GM23338 (cell line): ENCODE data around the gene CDIPT. TPM values are rescaled to one million over a fixed set of nuclear protein-coding genes. Genes with fewer than 3 reads are reported as not detected.

Experiments
- ATAC-seq: fragments of 200-7000 bp; cut with Tn5 transposase; 3 replicates; pipeline ENCODE4 v1.9.1; 2020
- DNase-seq: peaks from one replicate; pipeline ENCODE4 v3.0.0-alpha.2; 2015; ENCODE audit warnings: low spot score
- H2AFZ ChIP-seq: fragments of 200-600 bp; sonication (generic); 2 replicates; pipeline ENCODE4 v1.8.0; 2016; ENCODE audit warnings: antibody characterized with exemption, mild to moderate bottlenecking, moderate library complexity
- H3F3A ChIP-seq: fragments of 200-600 bp; sonication (generic); replicated peaks from 2 replicates; pipeline ENCODE4 v1.8.0; 2017; ENCODE audit warnings: antibody characterized with exemption, mixed run types, low read depth
- H3K27ac ChIP-seq: fragments of 200-600 bp; sonication (generic); 2 replicates; pipeline ENCODE4 v1.6.1; 2016; ENCODE audit warnings: low read depth
- H3K27me3 ChIP-seq: fragments of 200-600 bp; sonication (generic); 2 replicates; pipeline ENCODE4 v1.8.0; 2016; ENCODE audit warnings: mild to moderate bottlenecking, mixed run types, moderate library complexity; ENCODE audit not compliant: insufficient read depth
- H3K36me3 ChIP-seq: fragments of 200-600 bp; sonication (generic); 2 replicates; pipeline ENCODE4 v1.8.0; 2016; ENCODE audit warnings: mild to moderate bottlenecking; ENCODE audit not compliant: insufficient read depth
- H3K4me1 ChIP-seq: fragments of 200-600 bp; sonication (generic); 2 replicates; pipeline ENCODE4 v1.8.0; 2016; ENCODE audit warnings: mild to moderate bottlenecking, moderate library complexity; ENCODE audit not compliant: insufficient read depth
- H3K4me2 ChIP-seq: fragments of 200-600 bp; sonication (generic); 2 replicates; pipeline ENCODE4 v1.7.1; 2017; ENCODE audit warnings: mixed run types
- H3K4me3 ChIP-seq: fragments of 200-600 bp; sonication (generic); 2 replicates; pipeline ENCODE4 v1.6.1; 2016; ENCODE audit warnings: mixed run types
- H3K79me2 ChIP-seq: fragments of 200-600 bp; sonication (generic); replicated peaks from 2 replicates; pipeline ENCODE4 v1.8.0; 2017; ENCODE audit warnings: mild to moderate bottlenecking; ENCODE audit not compliant: insufficient read depth
- H3K9me2 ChIP-seq: fragments of 200-600 bp; sonication (generic); 2 replicates; pipeline ENCODE4 v1.8.0; 2017; ENCODE audit not compliant: insufficient read depth
- H4K20me1 ChIP-seq: fragments of 200-600 bp; sonication (generic); replicated peaks from 2 replicates; pipeline ENCODE4 v1.8.0; 2017; ENCODE audit warnings: mild to moderate bottlenecking; ENCODE audit not compliant: insufficient read depth
- H3K27ac Mint-ChIP-seq: 2 replicates; pipeline ENCODE4 v1.8.0; 2020; ENCODE audit warnings: inconsistent platforms, mild to moderate bottlenecking, moderate library complexity, mixed read lengths
- H3K27me3 Mint-ChIP-seq: 3 replicates; pipeline ENCODE4 v1.8.0; 2022; ENCODE audit warnings: low read depth, mild to moderate bottlenecking, moderate library complexity, mixed read lengths, inconsistent platforms; ENCODE audit not compliant: insufficient read depth, poor library complexity
- H3K36me3 Mint-ChIP-seq: 3 replicates; pipeline ENCODE4 v1.8.0; 2021; ENCODE audit warnings: low read depth, mild to moderate bottlenecking, inconsistent platforms, moderate library complexity, mixed read lengths
- H3K4me1 Mint-ChIP-seq: 3 replicates; pipeline ENCODE4 v1.8.0; 2020; ENCODE audit warnings: mild to moderate bottlenecking, inconsistent platforms, mixed read lengths
- H3K4me3 Mint-ChIP-seq: 3 replicates; pipeline ENCODE4 v1.8.0; 2021; ENCODE audit warnings: moderate library complexity, mild to moderate bottlenecking, inconsistent platforms, mixed read lengths
- H3K9me3 Mint-ChIP-seq: 3 replicates; pipeline ENCODE4 v1.8.0; 2020; ENCODE audit warnings: moderate library complexity, mild to moderate bottlenecking, inconsistent platforms, mixed read lengths
- NANOG ChIP-seq: IDR thresholded peaks from 2 replicates; pipeline ENCODE4 v1.6.1; 2016; ENCODE audit warnings: antibody characterized with exemption, borderline replicate concordance
- POLR2AphosphoS5 ChIP-seq: IDR thresholded peaks from 2 replicates; pipeline ENCODE4 v1.6.1; 2016; ENCODE audit warnings: antibody characterized with exemption, low read depth
- ZNF462 ChIP-seq: fragments of 250-450 bp; sonication (Bioruptor Pico); IDR thresholded peaks from 2 replicates; pipeline ENCODE4 v1.5.0; 2020; ENCODE audit warnings: mild to moderate bottlenecking, moderate library complexity
- polyA plus RNA-seq: library from polyadenylated mRNA; unstranded; fragments of >200 nt; fragmentation: Nextera tagmentation; extraction: Ambion mirVana; gene quantifications from 2 replicates; pipeline ENCODE4 v1.2.1, GENCODE V29; 2016
- total RNA-seq: library from RNA; depleted of rRNA; stranded (reverse); fragments of >200 nt; shearing (Covaris generic); gene quantifications from 2 replicates; pipeline ENCODE4 v1.2.3, GENCODE V29; 2014
- TF ChIP-seq, protein P1 (sequence below), 2 experiments: fragments of 200-600 bp in 1 of 2; sonication (generic) in 1 of 2; conservative IDR thresholded peaks; 2 replicates each; pipeline versions ENCODE4 v1.5.1 to v1.6.1; 2016 to 2017; ENCODE audit warnings: antibody characterized with exemption in 2 of 2, low read depth in 2 of 2, mild to moderate bottlenecking in 2 of 2, moderate library complexity in 1 of 2

CDIPT gene
- total and polyA plus RNA-seq, 2 experiments from 2014 or later, result 36.2 to 78.1 TPM

DNA sequence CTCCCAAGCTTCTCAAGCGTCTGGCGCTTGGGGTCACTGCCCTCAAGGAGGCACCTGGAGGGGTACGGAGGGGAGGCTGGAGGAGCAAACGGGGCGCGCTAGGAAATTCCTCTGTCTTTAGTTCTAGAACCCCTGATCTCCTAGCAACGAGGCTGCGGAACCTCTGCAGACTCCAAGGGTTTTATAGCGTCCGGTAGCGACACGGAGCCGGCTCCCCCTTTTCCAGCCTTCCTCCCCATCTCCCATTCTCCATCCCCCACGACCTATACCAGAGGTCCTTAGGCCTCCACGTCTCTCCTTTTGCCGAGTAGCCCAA lies 601 bp upstream of the CDIPT start:
- Histone ChIP-seq H3F3A (0 out of 2 replicates have a peak, but pooled peaks cover 3% of the 10 kb centered on the region), H3K36me3 (peaks cover 4% of the 10 kb centered on the region; the same call in 1 of the 2 replicates), H3K79me2 (peaks cover 13% of the 10 kb centered on the region), H3K27ac (no peak overlapping the region), H3K4me2 (peak overlapping the region; percentile 67), H4K20me1 (no peaks in the 10 kb centered on the region; the same call in 1 of the 2 replicates), H3K4me1 (peaks cover 9% of the 10 kb centered on the region), H3K27me3 (no peaks in the 10 kb centered on the region), H2AFZ (peak overlapping the region; percentile 40; the same call in 1 of the 2 replicates), H3K4me3 (peak overlapping the region; percentile 96), H3K9me2 (no peaks in the 10 kb centered on the region)
- Mint-ChIP-seq H3K9me3 (no peaks in the 10 kb centered on the region), H3K27me3 (peaks cover 20% of the 10 kb centered on the region), H3K4me1 (peaks cover 10% of the 10 kb centered on the region), H3K27ac (peak overlapping the region; percentile 100; the same call in 1 of the 2 replicates), H3K36me3 (peaks cover 19% of the 10 kb centered on the region), H3K4me3 (peak overlapping the region; percentile 99)
- no peak for DNase-seq
- no peak; the same call in 2 of the 3 replicates for ATAC-seq
- TF ChIP-seq POLR2AphosphoS5 (0 out of 2 replicates have a peak, but pooled peaks have one; percentile 33), NANOG (no peak)

- H3K9me3 Mint-ChIP-seq, result no peaks in the 10 kb centered on the region
- DNase-seq (peak; percentile 45), ATAC-seq (peak; percentile 10)
- Histone ChIP-seq H3K27ac (no peak overlapping the region; the same call in 1 of the 2 replicates), H3K4me2 (peak overlapping the region; percentile 99), H3K79me2 (peaks cover 13% of the 10 kb centered on the region), H3K9me2 (no peaks in the 10 kb centered on the region), H3K4me1 (peaks cover 9% of the 10 kb centered on the region), H4K20me1 (no peaks in the 10 kb centered on the region; the same call in 1 of the 2 replicates), H3K27me3 (no peaks in the 10 kb centered on the region), H2AFZ (peak overlapping the region; percentile 8), H3F3A (0 out of 2 replicates have a peak, but pooled peaks cover 3% of the 10 kb centered on the region), H3K4me3 (peak overlapping the region; percentile 96), H3K36me3 (peaks cover 4% of the 10 kb centered on the region; the same call in 1 of the 2 replicates)
- TF ChIP-seq, protein P1, sequence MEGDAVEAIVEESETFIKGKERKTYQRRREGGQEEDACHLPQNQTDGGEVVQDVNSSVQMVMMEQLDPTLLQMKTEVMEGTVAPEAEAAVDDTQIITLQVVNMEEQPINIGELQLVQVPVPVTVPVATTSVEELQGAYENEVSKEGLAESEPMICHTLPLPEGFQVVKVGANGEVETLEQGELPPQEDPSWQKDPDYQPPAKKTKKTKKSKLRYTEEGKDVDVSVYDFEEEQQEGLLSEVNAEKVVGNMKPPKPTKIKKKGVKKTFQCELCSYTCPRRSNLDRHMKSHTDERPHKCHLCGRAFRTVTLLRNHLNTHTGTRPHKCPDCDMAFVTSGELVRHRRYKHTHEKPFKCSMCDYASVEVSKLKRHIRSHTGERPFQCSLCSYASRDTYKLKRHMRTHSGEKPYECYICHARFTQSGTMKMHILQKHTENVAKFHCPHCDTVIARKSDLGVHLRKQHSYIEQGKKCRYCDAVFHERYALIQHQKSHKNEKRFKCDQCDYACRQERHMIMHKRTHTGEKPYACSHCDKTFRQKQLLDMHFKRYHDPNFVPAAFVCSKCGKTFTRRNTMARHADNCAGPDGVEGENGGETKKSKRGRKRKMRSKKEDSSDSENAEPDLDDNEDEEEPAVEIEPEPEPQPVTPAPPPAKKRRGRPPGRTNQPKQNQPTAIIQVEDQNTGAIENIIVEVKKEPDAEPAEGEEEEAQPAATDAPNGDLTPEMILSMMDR (conservative IDR thresholded peaks at IDR 0.05; ENCODE audit: low read depth in 2 of 2), result peak in 1 of 2 experiments; percentile 30; a peak in 1 of 4 replicates
- TF ChIP-seq ZNF462 (CRISPR knock-in tag), result no peak
- peak overlapping the region; percentile 99 for H3K4me3 Mint-ChIP-seq
- peaks cover 25% of the 10 kb centered on the region for H3K36me3 Mint-ChIP-seq
- peaks cover 10% of the 10 kb centered on the region for H3K4me1 Mint-ChIP-seq
- peaks cover 17% of the 10 kb centered on the region for H3K27me3 Mint-ChIP-seq
- H3K27ac Mint-ChIP-seq, result peak overlapping the region; percentile 24
These were observed 593 bp downstream of the CDIPT start for GRCh38 chr16:29862383-29862883.
